HCT116 (cell line): ENCODE measurements around the gene SEMA5A. TPM values are rescaled to one million over a fixed set of nuclear protein-coding genes. Genes with fewer than 3 reads are reported as not detected.

ENCODE experiments used
- ATAC-seq: fragments of 200-7000 bp; cut with Tn5 transposase; 2 replicates; pipeline ENCODE4 v1.9.1; 2020; ENCODE audit warnings: mild to moderate bottlenecking, moderate library complexity
- BruUV-seq: library from RNA; stranded (reverse); fragments of 400-500 nt; replicated peaks from 2 replicates; lab custom pipeline; 2021; lab: Mats Ljungman, UMichigan
- CTCF ChIA-PET: fragments of 300-600 bp; sonication (Branson Sonifier 250); formaldehyde crosslinking; loops from one replicate; lab custom pipeline; 2021; ENCODE audit warnings: antibody characterized with exemption; lab: Charles Lee
- POLR2A ChIA-PET: fragments of 300-600, 350-600 bp; sonication (Branson Sonifier 250); formaldehyde crosslinking; loops from one replicate; lab custom pipeline; 2021; ENCODE audit warnings: antibody characterized with exemption; lab: Charles Lee
- RAD21 ChIA-PET, 2 experiments: fragments of 300-600 bp; sonication (Branson Sonifier 250); formaldehyde crosslinking; loops; one replicate each; lab custom pipeline; 2023; ENCODE audit warnings: low total read pairs in 2 of 2; ENCODE audit not compliant: uncharacterized antibody in 2 of 2, unreplicated experiment in 2 of 2, low non-redundant PET in 1 of 2; lab: Charles Lee
- DNase-seq: peaks from one replicate; pipeline ENCODE4 v3.0.0-alpha.2; 2010; ENCODE audit warnings: low read depth, low spot score
- H2AFZ ChIP-seq: fragments of 200-600 bp; shearing (Covaris generic), sonication (generic); 2 replicates; pipeline ENCODE4 v1.6.1; 2017; ENCODE audit warnings: low read depth, mixed run types, mixed read lengths, antibody characterized with exemption, low read length; ENCODE audit not compliant: poor library complexity, severe bottlenecking
- H3K27ac ChIP-seq: 2 replicates; pipeline ENCODE4 v1.5.1; 2012; ENCODE audit warnings: low read depth, low read length
- H3K27me3 ChIP-seq: fragments of 200-600 bp; sonication (generic); 2 replicates; pipeline ENCODE4 v1.6.1; 2016; ENCODE audit warnings: mixed run types, low read length, mixed read lengths; ENCODE audit not compliant: insufficient read depth
- H3K36me3 ChIP-seq, 2 experiments: fragments of 200-500 bp in 1 of 2; fragments of 200-600 bp in 1 of 2; sonication (Bioruptor generic) in 1 of 2; sonication (generic) in 1 of 2; 2 replicates each; pipeline versions ENCODE4 v1.5.1 to v1.6.1; 2014 to 2016; ENCODE audit warnings: low read length in 2 of 2, inconsistent platforms in 1 of 2, mixed read lengths in 1 of 2, mixed run types in 1 of 2; ENCODE audit not compliant: insufficient read depth in 2 of 2, control insufficient read depth in 1 of 2
- H3K4me1 ChIP-seq, 2 experiments: fragments of 200-600 bp in 1 of 2; sonication (generic) in 1 of 2; 2 replicates each; pipeline versions ENCODE4 v1.5.1 to v1.6.1; 2012 to 2017; ENCODE audit warnings: low read length in 2 of 2, inconsistent platforms in 1 of 2, mild to moderate bottlenecking in 1 of 2, mixed read lengths in 1 of 2, mixed run types in 1 of 2, moderate library complexity in 1 of 2; ENCODE audit not compliant: insufficient read depth in 2 of 2, control insufficient read depth in 1 of 2
- H3K4me2 ChIP-seq: fragments of 200-600 bp; sonication (generic); 2 replicates; pipeline ENCODE4 v1.6.1; 2017; ENCODE audit warnings: mixed run types, low read length, mixed read lengths
- H3K4me3 ChIP-seq, 2 experiments: fragments of 200-600 bp in 1 of 2; sonication (generic) in 1 of 2; replicated peaks in 1 of 2; 2 replicates each; pipeline ENCODE4 v1.5.1; 2011 to 2016; ENCODE audit warnings: low read length in 2 of 2, control low read depth in 1 of 2, low read depth in 1 of 2, mild to moderate bottlenecking in 1 of 2, mixed read lengths in 1 of 2, mixed run types in 1 of 2
- H3K79me2 ChIP-seq: fragments of 200-600 bp; sonication (generic); 2 replicates; pipeline ENCODE4 v1.6.1; 2017; ENCODE audit warnings: mild to moderate bottlenecking, mixed run types, low read length, moderate library complexity, mixed read lengths; ENCODE audit not compliant: insufficient read depth
- H3K9ac ChIP-seq: fragments of 200-600 bp; sonication (generic); 2 replicates; pipeline ENCODE4 v1.6.1; 2016; ENCODE audit warnings: low read length, mixed read lengths
- H3K9me2 ChIP-seq: fragments of 200-600 bp; sonication (generic), shearing (Covaris generic); 2 replicates; pipeline ENCODE4 v1.6.1; 2017; ENCODE audit warnings: mixed run types, mild to moderate bottlenecking, moderate library complexity; ENCODE audit not compliant: insufficient read depth
- H3K9me3 ChIP-seq, 2 experiments: fragments of 200-500 bp in 1 of 2; fragments of 200-600 bp in 1 of 2; sonication (Bioruptor generic) in 1 of 2; sonication (generic) in 1 of 2; 2 replicates each; pipeline ENCODE4 v1.6.1; 2014 to 2017; ENCODE audit warnings: low read length in 2 of 2, mixed read lengths in 2 of 2, inconsistent platforms in 1 of 2, low read depth in 1 of 2, mild to moderate bottlenecking in 1 of 2, mixed run types in 1 of 2, moderate library complexity in 1 of 2; ENCODE audit not compliant: control insufficient read depth in 1 of 2, insufficient read depth in 1 of 2
- H4K20me1 ChIP-seq: fragments of 200-600 bp; sonication (generic), shearing (Covaris generic); 2 replicates; pipeline ENCODE4 v1.6.1; 2017; ENCODE audit warnings: mixed run types, mild to moderate bottlenecking, moderate library complexity; ENCODE audit not compliant: insufficient read depth
- CEBPB ChIP-seq: IDR thresholded peaks from 2 replicates; pipeline ENCODE4 v1.6.1; 2012; ENCODE audit warnings: low read depth
- ELF1 ChIP-seq: IDR thresholded peaks from 2 replicates; pipeline ENCODE4 v1.6.1; 2012; ENCODE audit warnings: low read depth, borderline replicate concordance
- EZH2 ChIP-seq: fragments of 200-600 bp; sonication (generic); IDR thresholded peaks from 2 replicates; pipeline ENCODE4 v1.6.1; 2017; ENCODE audit warnings: antibody characterized with exemption, mixed run types
- EZH2phosphoT487 ChIP-seq: fragments of 200-600 bp; IDR thresholded peaks from 2 replicates; pipeline ENCODE4 v1.6.1; 2018; ENCODE audit warnings: antibody characterized with exemption, borderline replicate concordance
- POLR2AphosphoS5 ChIP-seq: IDR thresholded peaks from 2 replicates; pipeline ENCODE4 v1.6.1; 2011; ENCODE audit warnings: mild to moderate bottlenecking, low read depth, low read length, moderate library complexity
- RAD21 ChIP-seq: IDR thresholded peaks from 2 replicates; pipeline ENCODE4 v1.6.1; 2012; ENCODE audit warnings: low read depth, mild to moderate bottlenecking
- SIN3A ChIP-seq: IDR thresholded peaks from 2 replicates; pipeline ENCODE4 v1.6.1; 2012; ENCODE audit warnings: low read depth
- SP1 ChIP-seq: IDR thresholded peaks from 2 replicates; pipeline ENCODE4 v1.6.1; 2012; ENCODE audit warnings: low read depth
- TCF7L2 ChIP-seq: IDR thresholded peaks from 2 replicates; pipeline ENCODE4 v1.7.0; 2011; ENCODE audit warnings: borderline replicate concordance, inconsistent platforms; ENCODE audit not compliant: insufficient read depth, insufficient read length; ENCODE audit errors: extremely low read depth
- YY1 ChIP-seq: IDR thresholded peaks from 2 replicates; pipeline ENCODE4 v1.6.1; 2011; ENCODE audit warnings: low read length, low read depth, moderate library complexity, mild to moderate bottlenecking; ENCODE audit not compliant: insufficient replicate concordance; ENCODE audit errors: extremely low read depth
- ZNF274 ChIP-seq: fragments of 200-500 bp; sonication (Bioruptor generic); IDR thresholded peaks from 2 replicates; pipeline ENCODE4 v1.6.1; 2014; ENCODE audit warnings: mild to moderate bottlenecking, low read depth, low read length, inconsistent platforms
- intact Hi-C: fragments of 100-400 bp; cut with micrococcal nuclease; formaldehyde crosslinking; loops from 2 replicates; pipeline ENCODE4 v1.10.0; 2022
- total RNA-seq: library from RNA; stranded (reverse); gene quantifications from one replicate; pipeline ENCODE4 v1.2.1, GENCODE V29; 2021; ENCODE audit not compliant: unreplicated experiment
- TF ChIP-seq, protein P1 (sequence below): IDR thresholded peaks from 2 replicates; pipeline ENCODE4 v1.6.1; 2011; ENCODE audit warnings: mild to moderate bottlenecking, low read length, moderate library complexity; ENCODE audit not compliant: insufficient replicate concordance; ENCODE audit errors: extremely low read depth
- TF ChIP-seq, protein P2 (sequence below): IDR thresholded peaks from 2 replicates; pipeline ENCODE4 v1.6.1; 2012
- TF ChIP-seq, protein P3 (sequence below): IDR thresholded peaks from 2 replicates; pipeline ENCODE4 v1.6.1; 2012

Gene SEMA5A
- total RNA-seq, 1 experiment from 2014 or later, result 0.02 TPM

GRCh38 chr5:9534881-9535517, 10.9 kb downstream of the SEMA5A start:
- TF ChIP-seq, protein P1, sequence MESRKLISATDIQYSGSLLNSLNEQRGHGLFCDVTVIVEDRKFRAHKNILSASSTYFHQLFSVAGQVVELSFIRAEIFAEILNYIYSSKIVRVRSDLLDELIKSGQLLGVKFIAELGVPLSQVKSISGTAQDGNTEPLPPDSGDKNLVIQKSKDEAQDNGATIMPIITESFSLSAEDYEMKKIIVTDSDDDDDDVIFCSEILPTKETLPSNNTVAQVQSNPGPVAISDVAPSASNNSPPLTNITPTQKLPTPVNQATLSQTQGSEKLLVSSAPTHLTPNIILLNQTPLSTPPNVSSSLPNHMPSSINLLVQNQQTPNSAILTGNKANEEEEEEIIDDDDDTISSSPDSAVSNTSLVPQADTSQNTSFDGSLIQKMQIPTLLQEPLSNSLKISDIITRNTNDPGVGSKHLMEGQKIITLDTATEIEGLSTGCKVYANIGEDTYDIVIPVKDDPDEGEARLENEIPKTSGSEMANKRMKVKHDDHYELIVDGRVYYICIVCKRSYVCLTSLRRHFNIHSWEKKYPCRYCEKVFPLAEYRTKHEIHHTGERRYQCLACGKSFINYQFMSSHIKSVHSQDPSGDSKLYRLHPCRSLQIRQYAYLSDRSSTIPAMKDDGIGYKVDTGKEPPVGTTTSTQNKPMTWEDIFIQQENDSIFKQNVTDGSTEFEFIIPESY, result no peak
- peaks cover 0 to 11% of the 10 kb centered on the region in 2 experiments; a peak in 1 of 4 replicates for H3K9me3 ChIP-seq
- no peak overlapping the region for H3K4me3 ChIP-seq
- no peaks in the 10 kb centered on the region for H3K79me2 ChIP-seq
- no peak overlapping the region for H3K9ac ChIP-seq
- H3K9me2 ChIP-seq, result no peaks in the 10 kb centered on the region
- ATAC-seq, result no peak
- ChIA-PET RAD21 (no interaction called here), POLR2A (no interaction called here), CTCF (no interaction called here)
- H3K27ac ChIP-seq, result no peak overlapping the region
- BruUV-seq, result no TSS peak
- no peak overlapping the region for H3K4me2 ChIP-seq
- no peak for DNase-seq
- H3K27me3 ChIP-seq, result no peaks in the 10 kb centered on the region
- no peak overlapping the region for H2AFZ ChIP-seq
- intact Hi-C loops, result no loop called here
- H3K36me3 ChIP-seq, result no peaks in the 10 kb centered on the region
- H4K20me1 ChIP-seq, result no peaks in the 10 kb centered on the region
- H3K4me1 ChIP-seq, result no peaks in the 10 kb centered on the region

DNA sequence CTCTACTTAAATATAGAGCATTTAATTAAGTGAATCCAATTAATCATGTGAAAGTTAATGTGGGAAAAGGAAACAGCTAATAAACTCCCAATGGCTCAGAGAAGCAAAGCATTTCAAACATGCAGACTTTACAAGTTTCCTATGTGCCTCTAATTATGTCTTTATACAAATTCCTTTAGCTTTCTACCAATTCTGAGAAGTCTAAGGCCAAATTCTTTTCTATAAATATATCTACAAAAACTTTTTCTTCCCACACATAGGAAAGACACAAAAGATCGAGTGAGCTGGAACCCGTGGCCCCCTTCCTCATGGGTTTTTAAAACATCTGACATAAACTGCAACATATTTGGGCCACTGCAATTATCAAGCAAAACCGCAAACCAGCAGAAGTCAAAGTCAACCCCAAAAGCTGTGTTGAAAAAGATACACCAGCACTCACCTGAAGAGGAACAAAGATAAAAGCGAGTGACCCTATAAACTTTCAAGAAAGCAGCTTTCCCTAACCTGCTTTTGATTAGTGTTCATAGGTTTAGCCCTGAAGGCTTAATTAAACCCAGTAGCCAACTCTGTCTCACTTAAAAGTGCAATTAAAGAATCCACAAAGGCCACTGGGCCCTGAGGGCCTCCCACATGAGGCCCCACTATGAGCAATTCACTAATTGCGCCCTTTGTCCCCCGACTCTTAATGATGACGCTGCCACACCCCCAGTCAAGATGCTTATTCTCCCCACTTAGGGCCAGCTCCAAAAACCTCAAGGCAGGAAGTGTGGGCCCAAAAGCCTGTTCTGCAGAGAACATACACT, 12.1 kb downstream of the SEMA5A start:
- no peaks in the 10 kb centered on the region for H3K79me2 ChIP-seq
- intact Hi-C loops, result no loop called here
- H3K9ac ChIP-seq, result no peak overlapping the region
- ChIA-PET RAD21 (no interaction called here), CTCF (no interaction called here), POLR2A (no interaction called here)
- no peak overlapping the region for H3K4me2 ChIP-seq
- DNase-seq (no peak), ATAC-seq (no peak)
- no peaks in the 10 kb centered on the region for H3K4me1 ChIP-seq
- H3K27ac ChIP-seq, result no peak overlapping the region
- H3K9me3 ChIP-seq, result peaks cover 0 to 13% of the 10 kb centered on the region in 2 experiments; a peak in 2 of 4 replicates
- H4K20me1 ChIP-seq, result no peaks in the 10 kb centered on the region
- no TSS peak for BruUV-seq
- no peaks in the 10 kb centered on the region for H3K27me3 ChIP-seq
- no peaks in the 10 kb centered on the region for H3K9me2 ChIP-seq
- TF ChIP-seq ZNF274 (no peak), CEBPB (no peak), POLR2AphosphoS5 (no peak), ELF1 (no peak), RAD21 (no peak), EZH2phosphoT487 (no peak), TCF7L2 (no peak), YY1 (no peak), SIN3A (no peak), SP1 (no peak), EZH2 (no peak)
- TF ChIP-seq, protein P2, sequence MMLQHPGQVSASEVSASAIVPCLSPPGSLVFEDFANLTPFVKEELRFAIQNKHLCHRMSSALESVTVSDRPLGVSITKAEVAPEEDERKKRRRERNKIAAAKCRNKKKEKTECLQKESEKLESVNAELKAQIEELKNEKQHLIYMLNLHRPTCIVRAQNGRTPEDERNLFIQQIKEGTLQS, result no peak
- TF ChIP-seq, protein P3, sequence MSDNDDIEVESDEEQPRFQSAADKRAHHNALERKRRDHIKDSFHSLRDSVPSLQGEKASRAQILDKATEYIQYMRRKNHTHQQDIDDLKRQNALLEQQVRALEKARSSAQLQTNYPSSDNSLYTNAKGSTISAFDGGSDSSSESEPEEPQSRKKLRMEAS, result no peak
- no peak overlapping the region for H3K4me3 ChIP-seq
- no peak overlapping the region for H2AFZ ChIP-seq
- H3K36me3 ChIP-seq, result no peaks in the 10 kb centered on the region
